ENCODE results near the gene HIC2.
A peak's percentile ranks its signal among the peaks of the same experiment; 100 is the strongest.
"Not testable (repeated sequence)": the region's sequence is repeated elsewhere in the genome, so short reads cannot be mapped to it uniquely, and the experiment has no call there.

HIC2 gene

GRCh38 chr22:21451545-21452520, 34.7 kb downstream of the HIC2 start:
- DNase-seq: no peak

DNA sequence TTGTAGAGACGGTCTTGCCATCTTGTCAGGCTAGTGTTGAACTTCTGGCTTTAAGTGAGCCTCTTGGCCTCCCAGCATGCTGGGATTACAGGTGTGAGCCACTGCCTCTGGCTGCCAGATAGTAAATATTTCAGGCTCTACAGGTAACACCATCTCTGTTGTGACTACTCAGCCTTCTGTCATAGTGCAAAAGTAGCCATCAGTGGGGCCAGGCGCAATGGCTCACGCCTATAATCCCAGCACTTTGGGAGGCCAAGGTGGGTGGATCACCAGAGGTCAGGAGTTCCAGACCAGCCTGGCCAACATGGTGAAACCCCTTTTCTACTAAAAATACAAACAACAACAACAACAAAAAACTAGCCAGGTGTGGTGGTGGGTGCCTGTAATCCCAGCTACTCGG, 35.5 kb downstream of the HIC2 start:
- DNase-seq: not testable (repeated sequence)

DNA sequence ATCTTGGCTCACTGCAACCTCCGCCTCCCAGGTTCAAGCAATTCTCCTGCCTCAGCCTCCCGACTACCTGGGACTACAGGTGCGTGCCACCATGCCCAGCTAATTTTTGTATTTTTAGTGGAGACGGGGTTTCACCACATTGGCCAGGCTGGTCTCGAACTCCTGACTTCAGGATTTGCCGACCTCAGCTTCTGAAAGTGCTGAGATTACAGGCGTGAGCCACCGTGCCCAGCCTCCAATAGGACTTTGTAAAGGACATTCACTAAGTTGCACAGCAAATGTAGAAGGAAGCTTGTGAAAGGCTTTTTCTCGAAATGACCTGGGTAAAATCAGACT, 37.8 kb downstream of the HIC2 start:
- not testable (repeated sequence) for DNase-seq

GRCh38 chr22:21455334-21456089, 38.3 kb downstream of the HIC2 start:
- DNase-seq: no peak

DNA sequence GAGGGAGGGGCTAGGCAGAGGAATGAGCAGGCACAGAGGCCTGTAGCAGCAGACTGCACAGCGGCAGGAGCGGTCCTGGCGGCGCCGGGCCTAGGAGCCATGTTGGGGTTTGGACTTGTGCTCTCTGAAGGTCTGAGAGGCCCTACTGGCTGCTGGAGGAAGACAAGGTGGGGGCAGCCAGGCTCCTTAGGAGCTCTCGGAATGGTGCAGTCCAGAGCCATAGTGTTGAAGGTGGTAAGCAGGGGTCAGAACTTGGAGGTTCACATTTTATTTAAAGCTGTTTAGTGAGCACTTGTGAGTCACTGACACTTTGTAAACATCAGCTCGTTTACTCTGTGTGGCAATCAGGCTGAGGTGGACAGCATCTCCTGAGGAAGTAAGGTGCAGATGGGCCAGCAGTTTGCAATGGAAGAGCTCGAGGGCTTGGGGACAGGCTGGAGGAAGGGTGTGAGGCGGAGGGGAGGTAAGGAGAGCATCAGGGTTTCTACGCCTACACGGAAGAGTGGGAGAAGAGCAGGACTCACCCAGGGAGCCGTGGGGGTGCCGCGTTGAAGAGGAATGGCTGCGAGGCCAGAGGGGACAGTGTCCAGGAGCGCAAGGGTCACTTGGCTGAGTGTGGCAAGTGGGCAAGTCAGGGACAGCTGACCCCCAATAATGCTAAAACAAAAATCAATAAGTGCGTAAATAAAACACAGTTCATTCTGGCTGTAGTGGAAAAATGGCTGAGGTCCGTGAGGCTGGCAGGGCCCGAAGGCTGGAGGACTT, 40.0 kb downstream of the HIC2 start:
- DNase-seq: no peak

DNA sequence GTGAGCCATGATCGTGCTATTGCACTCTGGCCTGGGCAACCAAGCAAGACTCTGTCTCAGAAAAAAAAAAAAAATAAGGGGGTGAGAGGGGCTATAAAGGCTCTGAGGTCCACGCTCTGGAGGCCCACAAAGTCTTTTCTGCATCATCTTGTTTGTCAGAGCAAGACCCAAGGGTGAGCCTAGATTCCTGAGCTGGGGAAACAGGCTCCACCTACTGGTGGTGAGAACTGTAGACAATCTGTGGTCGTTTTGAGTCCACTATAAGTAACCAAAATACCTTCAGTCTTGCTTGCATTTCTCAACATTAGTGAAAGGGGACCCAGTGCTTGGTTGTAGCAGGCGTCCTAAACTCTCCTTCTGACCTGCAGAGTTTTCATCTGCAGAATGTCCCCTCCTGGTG, 45.5 kb downstream of the HIC2 start:
- not testable (repeated sequence) for DNase-seq

DNA sequence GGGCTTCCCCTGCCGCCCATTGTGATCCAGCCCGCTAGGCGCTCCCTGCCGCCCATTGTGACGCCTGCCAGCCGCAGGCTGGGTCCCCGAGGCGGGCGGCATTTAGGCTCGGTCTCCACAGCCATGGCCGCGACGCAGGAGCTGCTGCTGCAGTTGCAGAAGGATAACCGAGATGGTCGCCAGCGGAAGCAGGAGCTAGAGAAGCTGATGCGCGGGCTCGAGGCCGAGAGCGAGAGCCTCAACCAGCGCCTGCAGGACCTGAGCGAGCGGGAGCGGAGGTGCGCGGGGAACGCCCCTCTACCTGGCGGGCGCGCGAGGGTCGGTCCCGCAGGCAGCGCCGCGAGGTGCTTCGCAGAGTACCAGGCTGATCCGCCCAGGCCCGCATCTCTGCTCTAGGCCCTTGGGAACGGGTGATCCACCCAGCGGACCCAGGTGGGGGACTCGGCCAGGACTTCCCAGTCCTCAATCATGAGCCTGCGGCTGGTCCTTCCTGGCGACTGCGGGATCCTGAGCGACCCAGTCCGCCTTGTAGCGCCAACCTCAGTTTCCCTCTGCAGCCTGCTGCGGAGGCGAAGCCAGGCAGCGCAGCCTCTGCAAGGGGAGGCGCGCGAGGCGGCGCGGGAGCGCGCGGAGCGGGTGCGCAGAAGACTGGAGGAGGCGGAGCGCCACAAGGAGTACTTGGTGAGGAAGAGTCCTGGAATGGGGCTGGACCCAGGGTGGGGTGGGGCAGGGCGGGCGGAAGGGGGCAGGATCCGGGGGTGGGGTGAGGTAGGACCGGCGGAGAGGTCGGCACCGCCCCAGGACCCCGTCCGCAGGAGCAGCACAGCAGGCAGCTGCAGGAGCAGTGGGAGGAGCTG, 50.4 kb downstream of the HIC2 start, which contains the start of gene TMEM191C:
TMEM191C (plus strand) TSS at position 51 of the 857 bp plus-strand sequence; CDS start at position 124, 73 bp downstream.
- not testable (repeated sequence) for DNase-seq

- peak; percentile 92 for DNase-seq
These were observed 51.3 kb downstream of the HIC2 start for GRCh38 chr22:21468194-21469096.

DNA sequence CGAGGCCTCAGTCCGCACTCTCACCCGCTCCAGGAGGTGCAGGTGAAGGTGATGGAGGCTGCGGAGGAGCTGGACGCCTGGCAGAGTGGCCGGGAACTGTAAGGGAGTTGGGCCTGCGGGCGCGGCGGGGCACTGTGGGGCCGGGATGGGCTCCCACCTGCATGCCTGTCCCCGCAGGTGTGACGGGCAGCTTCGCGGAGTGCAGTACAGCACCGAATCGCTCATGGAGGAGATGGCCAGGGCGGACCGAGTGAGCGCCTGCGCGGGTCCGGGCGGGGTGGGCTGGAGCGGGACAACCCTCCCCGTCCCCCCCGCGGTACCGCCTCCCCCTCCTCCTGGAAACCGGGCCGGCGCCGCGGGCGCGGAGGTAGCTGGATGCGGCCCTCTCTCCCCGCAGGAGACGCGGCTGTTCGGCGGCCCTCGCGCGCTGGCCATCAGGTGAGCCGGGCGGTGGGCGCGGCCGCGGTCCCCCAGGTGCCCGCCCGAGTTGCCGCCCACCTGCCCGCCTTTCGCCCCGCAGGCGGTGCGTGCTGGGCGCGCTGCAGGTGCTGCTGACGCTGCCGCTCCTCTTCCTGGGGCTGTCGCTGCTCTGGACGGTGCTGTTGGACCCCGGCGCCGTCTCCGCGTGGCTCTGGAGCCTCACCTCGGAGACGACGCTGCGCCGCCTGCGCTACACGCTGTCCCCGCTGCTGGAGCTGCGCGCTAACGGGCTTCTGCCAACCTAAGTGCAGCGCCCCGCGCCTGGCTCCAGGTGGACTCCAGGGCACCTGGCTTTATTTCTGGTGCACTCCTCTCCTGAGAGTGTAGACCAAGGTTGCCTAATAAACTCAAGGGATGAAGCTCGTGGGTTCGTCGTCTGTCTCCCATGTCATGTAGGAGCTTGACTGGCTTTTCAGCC, 52.2 kb downstream of the HIC2 start:
- DNase-seq: not testable (repeated sequence)

- not testable (repeated sequence) for DNase-seq
These were observed 55.8 kb downstream of the HIC2 start for GRCh38 chr22:21472984-21473383.

DNA sequence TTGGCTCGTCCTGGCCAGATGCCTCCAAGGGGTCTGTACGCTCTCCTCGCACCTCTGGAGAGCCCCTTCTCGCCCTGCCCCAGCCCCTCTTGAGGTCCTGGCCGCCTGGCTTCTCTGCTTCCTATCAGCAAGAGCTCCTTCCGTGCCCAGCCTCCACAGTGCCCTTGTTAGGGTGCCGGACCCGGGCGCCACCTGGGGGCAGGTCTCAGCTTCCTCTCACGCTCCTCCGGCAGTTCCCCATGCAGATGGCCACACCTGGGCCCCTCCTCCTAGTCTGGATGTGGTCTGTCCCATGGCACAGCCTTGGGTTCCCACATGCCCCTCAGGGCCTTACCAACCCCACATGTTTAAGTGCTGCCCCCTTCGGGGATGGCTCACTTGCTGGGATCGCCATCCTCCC, 56.5 kb downstream of the HIC2 start:
- DNase-seq: not testable (repeated sequence)

DNA sequence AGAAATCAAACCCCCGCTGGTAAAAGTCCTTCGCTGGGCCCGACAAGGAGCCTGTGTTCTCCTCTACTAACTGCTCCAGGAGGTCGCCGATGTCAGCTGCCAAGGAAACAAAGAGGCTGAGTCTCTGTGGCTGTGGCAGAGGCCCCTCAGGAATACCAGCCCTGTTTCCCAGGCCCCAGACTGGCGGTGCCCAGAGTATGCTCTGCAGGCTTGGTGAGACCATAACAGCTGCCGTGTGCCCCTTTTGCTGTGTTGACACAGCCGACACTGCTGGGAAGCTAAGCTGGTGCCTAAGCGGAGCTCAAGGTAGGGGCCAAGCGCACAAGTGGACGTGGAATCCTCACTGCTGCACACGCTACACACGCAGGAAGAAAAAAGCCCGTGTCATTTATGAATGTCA, 66.9 kb downstream of the HIC2 start:
- not testable (repeated sequence) for DNase-seq

- DNase-seq: not testable (repeated sequence)
These were observed 70.6 kb downstream of the HIC2 start for GRCh38 chr22:21487723-21488122.

GRCh38 chr22:21489149-21489680, 72.0 kb downstream of the HIC2 start:
- DNase-seq: not testable (repeated sequence)

DNA sequence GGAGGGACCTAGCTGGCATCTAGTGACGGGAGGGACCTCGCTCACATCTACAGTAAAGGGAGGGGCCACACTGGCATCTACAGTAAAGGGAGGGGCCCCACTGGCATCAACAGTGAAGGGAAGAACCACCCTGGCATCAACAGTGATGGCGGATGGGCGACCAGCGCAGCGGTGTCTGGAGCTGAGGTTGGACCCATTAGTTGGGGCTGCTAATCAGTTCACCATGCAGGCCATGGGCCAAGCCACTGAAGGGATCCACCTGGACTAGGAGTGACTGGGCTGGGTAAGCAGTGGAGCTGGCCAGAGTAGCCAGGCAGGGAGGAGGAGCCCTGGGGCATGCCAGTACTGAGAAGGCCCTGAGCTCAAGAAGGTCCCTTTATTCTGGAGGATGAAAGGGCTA, 73.4 kb downstream of the HIC2 start:
- DNase-seq: not testable (repeated sequence)

GRCh38 chr22:21492271-21492670, 75.1 kb downstream of the HIC2 start:
- not testable (repeated sequence) for DNase-seq

- DNase-seq: not testable (repeated sequence)
These were observed 76.9 kb downstream of the HIC2 start for GRCh38 chr22:21493789-21494782.

DNA sequence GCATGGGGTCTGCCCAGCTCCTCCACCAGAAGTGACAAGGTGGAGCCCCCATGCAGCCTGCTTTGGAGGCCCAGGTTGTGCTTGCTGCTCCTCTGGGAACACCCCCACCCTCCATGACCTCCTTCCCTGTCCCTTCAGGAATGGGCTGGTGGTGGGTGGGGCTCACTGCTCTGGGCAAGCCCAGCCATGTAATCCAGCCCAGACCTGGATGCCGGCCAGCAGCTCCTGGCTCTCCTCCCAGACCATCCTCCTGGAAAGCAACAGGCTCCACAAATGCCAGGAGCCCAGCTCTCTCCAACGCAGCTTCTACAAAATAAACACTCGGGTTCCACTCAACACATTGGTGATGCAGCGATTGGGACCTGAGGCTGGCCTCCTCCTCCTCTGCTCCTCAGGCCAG, 80.8 kb downstream of the HIC2 start:
- DNase-seq: not testable (repeated sequence)

Data from stimulated activated CD4-positive, alpha-beta T cell treated with anti-CD3 and anti-CD28 coated beads, Interleukin-15, amount 100 ng/mL, for 24 hours (primary cell).